WERI-Rb-1 (cell line): ENCODE data around the gene GUCA2B.

ENCODE experiments used
- DNase-seq: peaks from one replicate; pipeline ENCODE4 v3.0.0-alpha.2; 2020
- H3K27ac ChIP-seq: fragments of 250-450 bp; sonication (Bioruptor Pico); 2 replicates; pipeline ENCODE4 v1.5.1; 2020; ENCODE audit warnings: mild to moderate bottlenecking, moderate library complexity
- H3K27me3 ChIP-seq: fragments of 250-450 bp; sonication (Bioruptor Pico); 2 replicates; pipeline ENCODE4 v1.5.1; 2021; ENCODE audit warnings: mild to moderate bottlenecking, low read depth, moderate library complexity; ENCODE audit not compliant: insufficient read depth, severe bottlenecking
- H3K36me3 ChIP-seq: fragments of 250-450 bp; sonication (Bioruptor Pico); 2 replicates; pipeline ENCODE4 v1.5.1; 2020; ENCODE audit warnings: mild to moderate bottlenecking, moderate library complexity
- H3K4me3 ChIP-seq: 2 replicates; pipeline ENCODE4 v1.5.1; 2011; ENCODE audit warnings: low read depth, mild to moderate bottlenecking, control low read depth, low read length
- H3K9me3 ChIP-seq: fragments of 250-450 bp; sonication (Bioruptor Pico); 2 replicates; pipeline ENCODE4 v1.5.1; 2021; ENCODE audit warnings: mild to moderate bottlenecking, moderate library complexity; ENCODE audit not compliant: severe bottlenecking
- CTCF ChIP-seq: IDR thresholded peaks from 2 replicates; pipeline ENCODE4 v1.5.1; 2011; ENCODE audit warnings: low read depth, mild to moderate bottlenecking, control low read depth, inconsistent platforms, low read length

The GUCA2B gene

GRCh38 chr1:42164551-42165420, 11.6 kb downstream of the GUCA2B start, which contains the start of gene GUCA2A:
GUCA2A (minus strand) TSS chr1:42164745; CDS start chr1:42164712, 33 bp downstream.
- H3K9me3 ChIP-seq: no peaks in the 10 kb centered on the region
- no peaks in the 10 kb centered on the region for H3K27me3 ChIP-seq
- no peak for TF ChIP-seq CTCF
- DNase-seq: no peak
- no peak within 1 kb of the TSS for H3K27ac ChIP-seq
- H3K4me3 ChIP-seq: no peak within 1 kb of the TSS
- no peaks in the 10 kb centered on the region for H3K36me3 ChIP-seq

GRCh38 chr1:42165511-42166210, 12.5 kb downstream of the GUCA2B start:
- DNase-seq: no peak
- no peaks in the 10 kb centered on the region for H3K27me3 ChIP-seq
- TF ChIP-seq CTCF: no peak
- no peaks in the 10 kb centered on the region for H3K9me3 ChIP-seq
- H3K36me3 ChIP-seq: no peaks in the 10 kb centered on the region
- no peak overlapping the region for H3K27ac ChIP-seq
- H3K4me3 ChIP-seq: no peak overlapping the region

- TF ChIP-seq CTCF: no peak
- Histone ChIP-seq H3K9me3 (no peaks in the 10 kb centered on the region), H3K27me3 (no peaks in the 10 kb centered on the region), H3K27ac (no peak overlapping the region), H3K36me3 (no peaks in the 10 kb centered on the region), H3K4me3 (no peak overlapping the region)
- DNase-seq: no peak
Measured at GRCh38 chr1:42167611-42168390, 14.6 kb downstream of the GUCA2B start.

- no peak for DNase-seq
- Histone ChIP-seq H3K36me3 (no peaks in the 10 kb centered on the region), H3K9me3 (no peaks in the 10 kb centered on the region), H3K27ac (no peak overlapping the region), H3K27me3 (no peaks in the 10 kb centered on the region), H3K4me3 (no peak overlapping the region)
- TF ChIP-seq CTCF: no peak
Measured at GRCh38 chr1:42168391-42168670, 15.1 kb downstream of the GUCA2B start.

- no peak overlapping the region for H3K27ac ChIP-seq
- TF ChIP-seq CTCF: no peak
- H3K36me3 ChIP-seq: no peaks in the 10 kb centered on the region
- no peak overlapping the region for H3K4me3 ChIP-seq
- no peaks in the 10 kb centered on the region for H3K27me3 ChIP-seq
- no peak for DNase-seq
- H3K9me3 ChIP-seq: no peaks in the 10 kb centered on the region
Measured at GRCh38 chr1:42168763-42169162, 15.6 kb downstream of the GUCA2B start.
